K562 treated with DMSO at 1 percent for 12 hours (cell line): ENCODE data around the gene CEP85L. TPM values are rescaled to one million over a fixed set of nuclear protein-coding genes. Genes with fewer than 3 reads are reported as not detected.

ENCODE experiments used
- total RNA-seq: library from RNA; unstranded; fragments of 300-600 nt; gene quantifications from 2 replicates; pipeline ENCODE4 v1.2.3, GENCODE V29; 2022; ENCODE audit not compliant: insufficient read depth

Gene CEP85L
- total RNA-seq: 1.1 and 6.8 TPM in 2 replicates

GRCh38 chr6:118651282-118652050, at the start of gene CEP85L:
TSS of gene CEP85L (minus strand) at chr6:118651591. CDS start at chr6:118651269, 322 bp downstream.

GRCh38 chr6:118548136-118548535, 103.3 kb downstream of the CEP85L start, which contains the start of gene PLN:
TSS of gene PLN (plus strand) at chr6:118548296. CDS start at chr6:118558922, 10,626 bp downstream.

Other genes starting within 250 kb of the CEP85L start
- not detected in 2 replicates for gene PLN, start 103.3 kb downstream of the CEP85L start, total RNA-seq
- gene ASF1A, start 242.6 kb upstream of the CEP85L start, total RNA-seq: 9.0 and 16.4 TPM in 2 replicates